CD4-positive, CD25-positive, alpha-beta regulatory T cell (primary cell): Measurements from ENCODE around the gene COL4A1. TPM values are rescaled to one million over a fixed set of nuclear protein-coding genes. Genes with fewer than 3 reads are reported as not detected.

Experiments
- ATAC-seq, 2 donors: fragments of 150-1000 bp; cut with Tn5 transposase; one replicate each; pipeline ENCODE4 v1.10.0; 2021; ENCODE audit warnings: low read depth in 2 of 2, moderate number of reproducible peaks in 2 of 2, moderate library complexity in 1 of 2
- DNase-seq, 3 donors: peaks; one replicate each; pipeline versions ENCODE4 v3.0.0 to v3.0.0-alpha.2; 2012 to 2022; ENCODE audit warnings: mixed read lengths in 1 of 3
- H3K27ac ChIP-seq: one replicate; pipeline ENCODE4 v1.7.0; 2013; ENCODE audit warnings: mild to moderate bottlenecking, low read length; ENCODE audit not compliant: insufficient read depth, poor library complexity, severe bottlenecking
- H3K27me3 ChIP-seq: one replicate; pipeline ENCODE4 v1.7.0; 2013; ENCODE audit warnings: low read length; ENCODE audit not compliant: control insufficient read depth, insufficient read depth
- H3K36me3 ChIP-seq: one replicate; pipeline ENCODE4 v1.7.0; 2013; ENCODE audit warnings: mild to moderate bottlenecking, low read length, moderate library complexity; ENCODE audit not compliant: control insufficient read depth, insufficient read depth
- H3K4me1 ChIP-seq: 2 replicates; pipeline ENCODE4 v1.7.0; 2013; ENCODE audit warnings: mild to moderate bottlenecking, low read length; ENCODE audit not compliant: insufficient read depth, control insufficient read depth, poor library complexity, severe bottlenecking
- H3K4me3 ChIP-seq: one replicate; pipeline ENCODE4 v1.7.0; 2013; ENCODE audit warnings: low read depth, mild to moderate bottlenecking, low read length, moderate library complexity
- H3K9me3 ChIP-seq, 2 experiments: 1 replicate in 1 of 2; 2 replicates in 1 of 2; pipeline ENCODE4 v1.7.0; 2013; ENCODE audit warnings: low read length in 2 of 2, mild to moderate bottlenecking in 1 of 2, moderate library complexity in 1 of 2; ENCODE audit not compliant: control insufficient read depth in 2 of 2
- H3K27ac Mint-ChIP-seq, 3 donors: one replicate each; pipeline ENCODE4 v1.8.0; 2020 to 2022; ENCODE audit warnings: mild to moderate bottlenecking in 3 of 3, mixed read lengths in 3 of 3, moderate library complexity in 2 of 3
- H3K27me3 Mint-ChIP-seq: one replicate; pipeline ENCODE4 v1.8.0; 2022; ENCODE audit warnings: mild to moderate bottlenecking, mixed read lengths
- H3K36me3 Mint-ChIP-seq: one replicate; pipeline ENCODE4 v1.8.0; 2020; ENCODE audit warnings: mixed read lengths
- H3K4me1 Mint-ChIP-seq, 4 donors: one replicate each; pipeline ENCODE4 v1.8.0; 2020 to 2022; ENCODE audit warnings: mixed read lengths in 4 of 4, mild to moderate bottlenecking in 1 of 4
- H3K4me3 Mint-ChIP-seq, 4 donors: one replicate each; pipeline ENCODE4 v1.8.0; 2020 to 2022; ENCODE audit warnings: mild to moderate bottlenecking in 4 of 4, mixed read lengths in 4 of 4, moderate library complexity in 3 of 4
- H3K9me3 Mint-ChIP-seq, 7 donors: one replicate each; pipeline ENCODE4 v1.8.0; 2020 to 2022; ENCODE audit warnings: mixed read lengths in 7 of 7, mild to moderate bottlenecking in 3 of 7, moderate library complexity in 2 of 7
- polyA plus RNA-seq, 4 donors: library from polyadenylated mRNA; unstranded; fragments of 300-500 nt; fragmentation: Illumina TruSeq; gene quantifications; one replicate each; pipeline ENCODE4 v1.2.3, GENCODE V29; 2021
- total RNA-seq: library from RNA; stranded (reverse); gene quantifications from one replicate; pipeline ENCODE4 v1.2.3, GENCODE V29; 2022

Gene COL4A1
- total and polyA plus RNA-seq, 5 donors from 2014 or later: not detected

DNA sequence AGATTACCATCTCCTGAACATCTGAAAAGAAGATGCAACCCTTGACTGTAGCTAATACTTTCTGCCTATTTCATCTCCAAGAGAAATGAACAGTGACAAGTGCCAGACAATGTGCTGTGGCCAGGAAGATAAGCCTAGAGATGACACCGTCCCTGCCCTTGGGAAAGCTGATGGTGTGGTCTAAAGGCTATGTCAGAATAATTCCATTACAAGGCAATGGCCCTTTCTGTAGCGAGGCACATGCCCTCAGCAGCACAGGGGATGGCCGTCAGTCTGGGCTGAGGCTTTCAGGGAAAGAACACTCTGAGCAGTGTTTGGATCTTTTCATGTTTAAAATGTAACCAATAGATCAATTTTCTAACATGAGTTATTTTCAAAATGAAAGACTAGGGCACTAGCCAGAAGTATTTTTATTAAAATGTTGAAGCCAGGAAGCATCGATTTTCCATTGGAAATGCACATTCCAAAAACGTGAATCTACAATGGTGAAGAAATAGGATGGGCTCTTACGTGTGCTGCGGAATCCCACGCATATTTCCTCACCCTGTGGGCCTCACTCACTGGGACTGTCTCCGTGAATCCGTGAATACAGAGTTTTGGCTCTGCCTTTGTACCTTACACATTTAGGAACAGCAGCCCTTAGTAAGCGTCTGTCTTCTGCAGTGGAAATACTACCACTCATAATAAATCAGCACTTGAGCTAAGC is 22.0 kb downstream of the COL4A1 start:
- no peak overlapping the region for H3K27ac Mint-ChIP-seq
- no peaks in the 10 kb centered on the region for H3K4me1 Mint-ChIP-seq
- no peaks in the 10 kb centered on the region for H3K27me3 ChIP-seq
- DNase-seq: no peak
- peaks cover 10% of the 10 kb centered on the region for H3K27me3 Mint-ChIP-seq
- no peaks in the 10 kb centered on the region for H3K36me3 Mint-ChIP-seq
- no peaks in the 10 kb centered on the region for H3K9me3 ChIP-seq
- no peaks in the 10 kb centered on the region for H3K9me3 Mint-ChIP-seq
- no peak for ATAC-seq
- no peak overlapping the region for H3K27ac ChIP-seq
- no peaks in the 10 kb centered on the region for H3K36me3 ChIP-seq
- H3K4me1 ChIP-seq: no peaks in the 10 kb centered on the region
- H3K4me3 Mint-ChIP-seq: no peak overlapping the region
- H3K4me3 ChIP-seq: no peak overlapping the region

- H3K27ac Mint-ChIP-seq: no peak overlapping the region
- no peak overlapping the region for H3K4me3 ChIP-seq
- H3K4me3 Mint-ChIP-seq: no peak overlapping the region
- H3K36me3 ChIP-seq: no peaks in the 10 kb centered on the region
- ATAC-seq: no peak
- H3K36me3 Mint-ChIP-seq: no peaks in the 10 kb centered on the region
- H3K4me1 ChIP-seq: no peaks in the 10 kb centered on the region
- H3K4me1 Mint-ChIP-seq: no peaks in the 10 kb centered on the region
- DNase-seq: no peak
- H3K9me3 ChIP-seq: no peaks in the 10 kb centered on the region
- no peaks in the 10 kb centered on the region for H3K27me3 ChIP-seq
- peaks cover 10% of the 10 kb centered on the region for H3K27me3 Mint-ChIP-seq
- H3K9me3 Mint-ChIP-seq: no peaks in the 10 kb centered on the region
- no peak overlapping the region for H3K27ac ChIP-seq
Measured at GRCh38 chr13:110283736-110284517, 23.0 kb downstream of the COL4A1 start.

DNA sequence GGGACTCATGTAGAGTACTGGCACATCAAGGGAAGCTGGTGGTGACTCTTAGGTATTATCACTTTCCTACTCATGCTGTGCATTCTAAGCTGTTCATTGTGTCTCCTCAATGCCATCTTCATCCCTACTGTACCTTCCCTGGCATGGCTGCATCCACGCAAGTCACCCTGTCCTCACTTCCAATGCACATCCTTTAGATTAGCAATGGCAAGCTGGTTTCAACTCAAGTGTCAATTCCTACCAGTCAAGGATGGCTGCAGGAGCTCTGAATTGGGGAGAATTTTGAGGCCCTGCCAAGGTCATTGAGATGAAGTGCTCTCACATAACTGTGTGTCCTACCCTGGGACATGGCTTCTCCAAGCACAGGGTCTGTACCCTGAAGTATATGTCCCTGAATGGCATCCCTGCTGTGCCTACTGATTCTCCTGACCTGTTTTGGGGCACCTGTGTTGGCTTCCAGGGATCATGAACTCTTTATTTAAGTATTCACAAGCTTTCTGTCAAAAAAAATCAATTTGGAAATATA is 24.6 kb downstream of the COL4A1 start:
- Histone ChIP-seq H3K4me3 (no peak overlapping the region), H3K27ac (no peak overlapping the region), H3K9me3 (no peaks in the 10 kb centered on the region), H3K4me1 (no peaks in the 10 kb centered on the region), H3K36me3 (no peaks in the 10 kb centered on the region), H3K27me3 (no peaks in the 10 kb centered on the region)
- Mint-ChIP-seq H3K9me3 (no peaks in the 10 kb centered on the region), H3K36me3 (no peaks in the 10 kb centered on the region), H3K4me1 (no peaks in the 10 kb centered on the region), H3K4me3 (no peak overlapping the region), H3K27ac (no peak overlapping the region), H3K27me3 (peaks cover 10% of the 10 kb centered on the region)
- DNase-seq: no peak
- no peak for ATAC-seq

GRCh38 chr13:110281736-110282135 is 25.2 kb downstream of the COL4A1 start:
- Histone ChIP-seq H3K36me3 (no peaks in the 10 kb centered on the region), H3K27ac (no peak overlapping the region), H3K9me3 (no peaks in the 10 kb centered on the region), H3K4me3 (no peak overlapping the region), H3K27me3 (no peaks in the 10 kb centered on the region), H3K4me1 (no peaks in the 10 kb centered on the region)
- no peak overlapping the region for H3K4me3 Mint-ChIP-seq
- DNase-seq (no peak), ATAC-seq (no peak)
- no peak overlapping the region for H3K27ac Mint-ChIP-seq
- H3K36me3 Mint-ChIP-seq: no peaks in the 10 kb centered on the region
- peaks cover 10% of the 10 kb centered on the region for H3K27me3 Mint-ChIP-seq
- H3K4me1 Mint-ChIP-seq: no peaks in the 10 kb centered on the region
- no peaks in the 10 kb centered on the region for H3K9me3 Mint-ChIP-seq

DNA sequence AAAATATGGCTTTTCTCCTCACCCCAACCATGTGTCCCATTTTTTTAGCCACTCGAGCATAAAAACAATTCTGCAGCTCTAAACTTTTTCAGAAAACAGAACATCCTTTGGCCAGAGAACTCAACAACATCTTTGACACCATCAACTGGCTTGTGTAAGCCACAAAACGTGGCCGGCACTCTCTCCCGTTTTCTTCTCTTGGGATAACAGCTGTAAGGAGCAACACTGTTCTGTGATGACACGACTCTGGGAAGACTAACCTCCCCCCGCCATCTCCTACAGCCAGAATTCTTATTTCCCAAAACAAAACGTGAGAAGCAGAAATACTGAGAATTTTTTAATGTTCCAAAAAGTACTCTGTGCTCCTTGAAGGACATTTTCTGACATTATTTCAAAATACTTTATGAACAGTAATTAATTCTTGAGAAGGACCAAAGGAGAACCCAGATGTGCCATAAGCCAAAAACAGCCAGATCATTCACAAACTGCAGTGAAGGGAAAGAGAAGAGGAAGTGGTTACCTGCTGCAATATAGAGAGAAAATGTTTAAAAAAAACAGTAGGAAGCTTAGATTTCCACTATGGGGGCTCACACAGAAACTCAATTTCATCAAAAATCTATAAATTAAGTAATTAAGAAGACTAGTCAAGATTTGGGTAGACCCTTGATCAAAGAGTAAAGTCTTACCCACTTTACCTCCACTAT is 25.8 kb downstream of the COL4A1 start:
- H3K4me3 ChIP-seq: no peak overlapping the region
- H3K4me1 ChIP-seq: no peaks in the 10 kb centered on the region
- Mint-ChIP-seq H3K27me3 (peaks cover 10% of the 10 kb centered on the region), H3K27ac (no peak overlapping the region), H3K4me3 (no peak overlapping the region), H3K4me1 (no peaks in the 10 kb centered on the region), H3K9me3 (no peaks in the 10 kb centered on the region), H3K36me3 (no peaks in the 10 kb centered on the region)
- no peak for ATAC-seq
- H3K27ac ChIP-seq: no peak overlapping the region
- no peaks in the 10 kb centered on the region for H3K9me3 ChIP-seq
- no peaks in the 10 kb centered on the region for H3K36me3 ChIP-seq
- H3K27me3 ChIP-seq: no peaks in the 10 kb centered on the region
- no peak for DNase-seq

- H3K27me3 ChIP-seq: no peaks in the 10 kb centered on the region
- Mint-ChIP-seq H3K4me3 (no peak overlapping the region), H3K27ac (no peak overlapping the region), H3K27me3 (peaks cover 6% of the 10 kb centered on the region), H3K36me3 (no peaks in the 10 kb centered on the region), H3K4me1 (no peaks in the 10 kb centered on the region), H3K9me3 (no peaks in the 10 kb centered on the region)
- no peaks in the 10 kb centered on the region for H3K36me3 ChIP-seq
- no peak overlapping the region for H3K27ac ChIP-seq
- H3K4me3 ChIP-seq: no peak overlapping the region
- ATAC-seq (no peak), DNase-seq (no peak)
- H3K4me1 ChIP-seq: no peaks in the 10 kb centered on the region
- no peaks in the 10 kb centered on the region for H3K9me3 ChIP-seq
Measured at GRCh38 chr13:110280231-110280813, 26.6 kb downstream of the COL4A1 start.

GRCh38 chr13:110279684-110280083 is 27.3 kb downstream of the COL4A1 start:
- ATAC-seq (no peak), DNase-seq (no peak)
- Histone ChIP-seq H3K4me1 (no peaks in the 10 kb centered on the region), H3K9me3 (no peaks in the 10 kb centered on the region), H3K4me3 (no peak overlapping the region), H3K36me3 (no peaks in the 10 kb centered on the region), H3K27ac (no peak overlapping the region), H3K27me3 (no peaks in the 10 kb centered on the region)
- Mint-ChIP-seq H3K27ac (no peak overlapping the region), H3K4me1 (no peaks in the 10 kb centered on the region), H3K27me3 (peaks cover 6% of the 10 kb centered on the region), H3K36me3 (no peaks in the 10 kb centered on the region), H3K9me3 (no peaks in the 10 kb centered on the region), H3K4me3 (no peak overlapping the region)
